Keratinocyte (primary cell): Measurements from ENCODE around the gene RAB11FIP5. TPM values are rescaled to one million over a fixed set of nuclear protein-coding genes. Genes with fewer than 3 reads are reported as not detected.

ENCODE experiments used
- DNase-seq: peaks from one replicate; pipeline ENCODE4 v3.0.0-alpha.2; 2011; ENCODE audit warnings: low read depth, missing footprints, low spot score
- FAIRE-seq: peaks from 2 replicates; lab custom pipeline; 2011; peaks lifted over from hg19 to GRCh38; lab: Jason Lieb, UNC
- H2AFZ ChIP-seq: 2 replicates; pipeline ENCODE4 v1.6.0; 2012; ENCODE audit warnings: low read length, control low read depth, inconsistent platforms; ENCODE audit not compliant: control insufficient read depth
- H3K27ac ChIP-seq: 2 replicates; pipeline ENCODE4 v1.5.1; 2011; ENCODE audit warnings: low read length; ENCODE audit not compliant: control insufficient read depth, insufficient read depth
- H3K27me3 ChIP-seq: 3 replicates; pipeline ENCODE4 v1.6.0; 2011; ENCODE audit warnings: low read length; ENCODE audit not compliant: control insufficient read depth, insufficient read depth; ENCODE audit errors: extremely low read depth
- H3K36me3 ChIP-seq, 2 experiments: 2 replicates in 1 of 2; 3 replicates in 1 of 2; pipeline ENCODE4 v1.5.1; 2011; ENCODE audit warnings: low read length in 2 of 2, mild to moderate bottlenecking in 1 of 2; ENCODE audit not compliant: control insufficient read depth in 2 of 2, insufficient read depth in 2 of 2; ENCODE audit errors: extremely low read depth in 1 of 2
- H3K4me1 ChIP-seq: 3 replicates; pipeline ENCODE4 v1.5.1; 2011; ENCODE audit warnings: low read length; ENCODE audit not compliant: control insufficient read depth, insufficient read depth; ENCODE audit errors: extremely low read depth
- H3K4me2 ChIP-seq: 3 replicates; pipeline ENCODE4 v1.6.0; 2011; ENCODE audit warnings: low read depth, low read length; ENCODE audit not compliant: control insufficient read depth, insufficient read depth; ENCODE audit errors: extremely low read depth
- H3K4me3 ChIP-seq, 3 experiments: fragments of 200-600 bp in 1 of 3; sonication (generic) in 1 of 3; 2 replicates in 2 of 3; 3 replicates in 1 of 3; pipeline ENCODE4 v1.5.1; 2011 to 2016; ENCODE audit warnings: low read length in 3 of 3, mild to moderate bottlenecking in 3 of 3, control low read depth in 2 of 3, inconsistent platforms in 1 of 3, low read depth in 1 of 3, mixed read lengths in 1 of 3, mixed run types in 1 of 3, moderate library complexity in 1 of 3; ENCODE audit not compliant: control insufficient read depth in 2 of 3, insufficient read depth in 2 of 3; ENCODE audit errors: extremely low read depth in 1 of 3
- H3K79me2 ChIP-seq: 2 replicates; pipeline ENCODE4 v1.6.0; 2012; ENCODE audit warnings: low read length; ENCODE audit not compliant: control insufficient read depth, insufficient read depth
- H3K9ac ChIP-seq: 3 replicates; pipeline ENCODE4 v1.6.0; 2011; ENCODE audit warnings: low read length; ENCODE audit not compliant: control insufficient read depth, insufficient read depth; ENCODE audit errors: extremely low read depth
- H3K9me1 ChIP-seq: 3 replicates; pipeline ENCODE4 v1.6.0; 2011; ENCODE audit warnings: low read length; ENCODE audit not compliant: control insufficient read depth, insufficient read depth; ENCODE audit errors: extremely low read depth
- H3K9me3 ChIP-seq: 2 replicates; pipeline ENCODE4 v1.5.1; 2012; ENCODE audit warnings: low read depth, low read length; ENCODE audit not compliant: control insufficient read depth
- H4K20me1 ChIP-seq: 3 replicates; pipeline ENCODE4 v1.6.0; 2011; ENCODE audit warnings: low read length; ENCODE audit not compliant: control insufficient read depth, insufficient read depth; ENCODE audit errors: extremely low read depth
- CTCF ChIP-seq, 3 experiments: IDR thresholded peaks in 1 of 3; conservative IDR thresholded peaks in 1 of 3; optimal IDR thresholded peaks in 1 of 3; 2 replicates in 2 of 3; 3 replicates in 1 of 3; pipeline versions ENCODE3 to v1.5.1; 2011; ENCODE audit warnings: low read length in 3 of 3, mild to moderate bottlenecking in 3 of 3, moderate library complexity in 2 of 3, control low read depth in 1 of 3, inconsistent platforms in 1 of 3; ENCODE audit not compliant: insufficient read depth in 2 of 3; ENCODE audit errors: extremely low read depth in 1 of 3
- EZH2 ChIP-seq: IDR thresholded peaks from one replicate; pipeline ENCODE4 v1.6.1; 2012; ENCODE audit warnings: inconsistent platforms, mild to moderate bottlenecking, low read length, moderate library complexity
- dilution Hi-C: fragments of 300-500 bp; cut with MboI; formaldehyde crosslinking; loops from one replicate; pipeline ENCODE4 v1.7.0; 2020; ENCODE audit warnings: low sequenced_read_pairs; ENCODE audit not compliant: extremely low pct_ligation_motif_present
- polyA minus RNA-seq, 3 experiments: library from RNA; depleted of rRNA, polyadenylated mRNA; stranded (reverse); fragments of >200 nt; gene quantifications; 1 replicate in 1 of 3; 2 replicates in 1 of 3; 3 replicates in 1 of 3; pipeline ENCODE4 v1.2.3, GENCODE V29; 2011
- polyA plus RNA-seq, 5 experiments: library from polyadenylated mRNA; depleted of rRNA in 3 of 5; stranded (reverse) in 3 of 5; stranded (forward) in 1 of 5; unstranded in 1 of 5; fragments of >200 nt; gene quantifications; 1 replicate in 1 of 5; 2 replicates in 3 of 5; 3 replicates in 1 of 5; pipeline versions ENCODE4 v1.2.1 to v1.2.3, GENCODE V29; 2011 to 2012; ENCODE audit warnings: missing spikeins in 2 of 5, low read depth in 1 of 5, low replicate concordance in 1 of 5

Gene RAB11FIP5
- polyA plus RNA-seq (39.7 to 41.2 TPM (median 40.1 TPM) in 3 replicates), polyA minus RNA-seq (60.6 to 97.3 TPM (median 69.6 TPM) in 3 replicates)
- polyA plus RNA-seq (2011; ENCODE audit: low read depth): 12.2 TPM
- polyA plus RNA-seq (2011; cell fraction: cytosol; rRNA removed): 40.5 and 47.1 TPM in 2 replicates
- 59.8 and 69.0 TPM in 2 replicates for polyA plus RNA-seq (2011; cell fraction: nucleus; rRNA removed)
- polyA plus RNA-seq (2012; ENCODE audit: low replicate concordance): 42.8 and 45.3 TPM in 2 replicates
- polyA minus RNA-seq (2011; cell fraction: cytosol; rRNA and poly(A)+ RNA removed): 43.2 TPM
- 36.5 and 54.3 TPM in 2 replicates for polyA minus RNA-seq (2011; cell fraction: nucleus; rRNA and poly(A)+ RNA removed)

GRCh38 chr2:73112913-73113854 lies at the start of gene RAB11FIP5:
TSS of gene RAB11FIP5 (minus strand) at chr2:73112948. CDS start at chr2:73112777, 171 bp downstream.
- Histone ChIP-seq H4K20me1 (no peaks in the 10 kb centered on the region), H3K4me2 (peak within 1 kb of the TSS; percentile 99), H3K79me2 (peaks cover 44% of the 10 kb centered on the region), H3K4me1 (peaks cover 21% of the 10 kb centered on the region), H3K27ac (peak within 1 kb of the TSS; percentile 94), H2AFZ (peak within 1 kb of the TSS; percentile 75), H3K9ac (peak within 1 kb of the TSS; percentile 97), H3K4me3 (peak within 1 kb of the TSS; percentile 68 to 97 (median 94)), H3K9me1 (no peaks in the 10 kb centered on the region), H3K27me3 (no peaks in the 10 kb centered on the region), H3K36me3 (peaks cover 0 to 4% of the 10 kb centered on the region in 2 experiments), H3K9me3 (no peaks in the 10 kb centered on the region)
- DNase-seq (no peak), FAIRE-seq (no peak)
- TF ChIP-seq EZH2: no peak
- no peak for TF ChIP-seq CTCF (optimal IDR thresholded peaks at IDR 0.05 in 1 of 3, IDR thresholded peaks at IDR 0.05 in 1 of 3, conservative IDR thresholded peaks at IDR 0.05 in 1 of 3; ENCODE audit: extremely low read depth in 1 of 3, insufficient read depth in 2 of 3, low read length in 3 of 3)
- dilution Hi-C loops: no loop called here

GRCh38 chr2:73156539-73157124 lies 43.9 kb upstream of the RAB11FIP5 start:
- H3K4me1 ChIP-seq: no peaks in the 10 kb centered on the region
- H3K4me2 ChIP-seq: peak overlapping the region; percentile 22
- H3K9me3 ChIP-seq: no peaks in the 10 kb centered on the region
- DNase-seq (no peak), FAIRE-seq (no peak)
- H3K9me1 ChIP-seq: no peaks in the 10 kb centered on the region
- H2AFZ ChIP-seq: peak overlapping the region; percentile 9
- H3K79me2 ChIP-seq: no peaks in the 10 kb centered on the region
- H3K27me3 ChIP-seq: peaks cover 17% of the 10 kb centered on the region
- TF ChIP-seq EZH2: no peak
- TF ChIP-seq CTCF (optimal IDR thresholded peaks at IDR 0.05 in 1 of 3, IDR thresholded peaks at IDR 0.05 in 1 of 3, conservative IDR thresholded peaks at IDR 0.05 in 1 of 3; ENCODE audit: extremely low read depth in 1 of 3, insufficient read depth in 2 of 3, low read length in 3 of 3): peak; percentile 72 to 93 (median 90)
- H3K9ac ChIP-seq: no peak overlapping the region
- H3K36me3 ChIP-seq: no peaks in the 10 kb centered on the region
- H4K20me1 ChIP-seq: no peaks in the 10 kb centered on the region
- dilution Hi-C loops: no loop called here
- no peak overlapping the region for H3K4me3 ChIP-seq
- H3K27ac ChIP-seq: no peak overlapping the region
